Measurements from ENCODE around the gene MYH10.

Gene MYH10

DNA sequence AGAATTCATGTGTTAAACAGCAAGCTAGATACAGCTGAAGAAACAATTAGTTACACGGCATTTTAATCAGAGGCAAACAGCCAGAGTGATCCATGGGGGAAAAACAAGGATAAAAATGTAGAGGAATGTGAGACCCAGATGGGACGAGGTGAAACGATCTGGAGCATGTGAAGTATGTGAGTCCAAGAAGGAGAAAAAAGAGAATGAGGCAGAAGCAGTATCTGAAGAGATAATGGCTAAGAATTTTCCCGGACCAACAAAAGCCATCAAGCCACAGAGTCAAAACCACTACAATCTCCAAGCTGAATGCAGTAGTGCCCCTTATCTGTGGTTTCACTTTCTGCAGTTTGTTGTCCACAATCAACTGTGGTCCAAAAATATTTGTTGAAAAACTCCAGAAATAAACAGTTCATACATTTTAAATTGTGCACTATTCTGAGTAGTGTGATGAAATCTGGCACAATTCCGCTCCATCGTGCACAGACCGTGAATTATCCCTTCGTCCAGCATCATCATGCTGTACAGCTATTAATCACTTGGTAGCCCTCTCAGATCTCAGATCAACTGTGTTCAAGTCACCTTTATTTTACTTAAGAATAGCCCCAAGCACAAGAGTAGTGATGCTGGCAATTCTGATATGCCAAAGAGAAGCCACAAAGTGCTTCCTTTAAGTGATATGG, 18.8 kb downstream of the MYH10 start:
- no peak overlapping the region for H3K4me3 ChIP-seq (ENCODE audit: low read depth, low read length)
- TF ChIP-seq, protein P1, sequence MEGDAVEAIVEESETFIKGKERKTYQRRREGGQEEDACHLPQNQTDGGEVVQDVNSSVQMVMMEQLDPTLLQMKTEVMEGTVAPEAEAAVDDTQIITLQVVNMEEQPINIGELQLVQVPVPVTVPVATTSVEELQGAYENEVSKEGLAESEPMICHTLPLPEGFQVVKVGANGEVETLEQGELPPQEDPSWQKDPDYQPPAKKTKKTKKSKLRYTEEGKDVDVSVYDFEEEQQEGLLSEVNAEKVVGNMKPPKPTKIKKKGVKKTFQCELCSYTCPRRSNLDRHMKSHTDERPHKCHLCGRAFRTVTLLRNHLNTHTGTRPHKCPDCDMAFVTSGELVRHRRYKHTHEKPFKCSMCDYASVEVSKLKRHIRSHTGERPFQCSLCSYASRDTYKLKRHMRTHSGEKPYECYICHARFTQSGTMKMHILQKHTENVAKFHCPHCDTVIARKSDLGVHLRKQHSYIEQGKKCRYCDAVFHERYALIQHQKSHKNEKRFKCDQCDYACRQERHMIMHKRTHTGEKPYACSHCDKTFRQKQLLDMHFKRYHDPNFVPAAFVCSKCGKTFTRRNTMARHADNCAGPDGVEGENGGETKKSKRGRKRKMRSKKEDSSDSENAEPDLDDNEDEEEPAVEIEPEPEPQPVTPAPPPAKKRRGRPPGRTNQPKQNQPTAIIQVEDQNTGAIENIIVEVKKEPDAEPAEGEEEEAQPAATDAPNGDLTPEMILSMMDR (IDR thresholded peaks at IDR 0.05; ENCODE audit: borderline replicate concordance, insufficient read depth, low read depth, low read length) = no peak

- H3K4me3 ChIP-seq (ENCODE audit: low read depth, low read length) = no peak overlapping the region
Observed at GRCh38 chr17:8611137-8611536, 19.4 kb downstream of the MYH10 start.

DNA sequence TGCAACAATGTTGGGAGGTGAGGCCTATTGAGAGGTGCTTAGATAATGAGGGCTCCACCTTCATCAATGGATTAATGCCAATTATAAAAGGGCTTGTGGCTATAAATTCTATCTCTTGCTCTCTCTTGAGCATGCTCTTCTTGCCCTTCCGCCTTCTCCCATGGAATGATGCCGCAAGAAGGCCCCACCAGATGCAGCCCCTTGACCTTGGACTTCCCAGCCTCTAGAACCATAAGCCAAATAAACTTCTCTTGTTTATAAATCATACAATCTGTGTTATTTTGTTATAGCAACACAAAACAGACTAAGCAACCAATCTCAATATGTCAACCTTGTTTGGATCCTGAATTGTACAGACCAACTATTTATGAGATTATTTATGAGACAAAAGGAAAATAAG, 20.0 kb downstream of the MYH10 start:
- TF ChIP-seq, protein P1 (IDR thresholded peaks at IDR 0.05; ENCODE audit: borderline replicate concordance, insufficient read depth, low read depth, low read length) = no peak
- no peak overlapping the region for H3K4me3 ChIP-seq (ENCODE audit: low read depth, low read length)

More at GRCh38 chr17:8611137-8611536, 19.4 kb downstream of the MYH10 start:
- TF ChIP-seq, protein P1 (IDR thresholded peaks at IDR 0.05; ENCODE audit: borderline replicate concordance, insufficient read depth, low read depth, low read length) = no peak

- TF ChIP-seq, protein P1 (IDR thresholded peaks at IDR 0.05; ENCODE audit: borderline replicate concordance, insufficient read depth, low read depth, low read length) = no peak
- H3K4me3 ChIP-seq (ENCODE audit: low read depth, low read length) = no peak overlapping the region
Observed at GRCh38 chr17:8609910-8610309, 20.6 kb downstream of the MYH10 start.

DNA sequence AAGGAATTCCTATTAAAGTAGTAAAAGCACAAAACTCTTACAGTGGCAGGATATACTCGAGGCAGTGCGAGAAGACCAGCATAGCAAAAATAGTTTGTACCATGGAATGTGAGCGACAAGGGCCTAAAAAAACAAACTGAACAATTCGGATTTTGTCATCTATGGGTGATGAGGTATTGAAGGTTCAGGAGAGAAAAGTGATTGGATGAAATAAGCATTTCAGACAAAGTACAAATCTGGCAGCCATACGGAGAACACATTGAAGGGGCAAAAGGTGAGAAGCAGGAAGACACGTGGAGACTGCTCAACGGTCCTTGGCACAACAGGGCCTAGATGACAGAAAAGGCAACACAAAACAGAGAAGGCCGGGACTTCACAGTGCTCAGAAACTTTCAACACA, 22.5 kb downstream of the MYH10 start:
- no peak overlapping the region for H3K4me3 ChIP-seq (ENCODE audit: low read depth, low read length)
- TF ChIP-seq, protein P1 (IDR thresholded peaks at IDR 0.05; ENCODE audit: borderline replicate concordance, insufficient read depth, low read depth, low read length) = no peak

DNA sequence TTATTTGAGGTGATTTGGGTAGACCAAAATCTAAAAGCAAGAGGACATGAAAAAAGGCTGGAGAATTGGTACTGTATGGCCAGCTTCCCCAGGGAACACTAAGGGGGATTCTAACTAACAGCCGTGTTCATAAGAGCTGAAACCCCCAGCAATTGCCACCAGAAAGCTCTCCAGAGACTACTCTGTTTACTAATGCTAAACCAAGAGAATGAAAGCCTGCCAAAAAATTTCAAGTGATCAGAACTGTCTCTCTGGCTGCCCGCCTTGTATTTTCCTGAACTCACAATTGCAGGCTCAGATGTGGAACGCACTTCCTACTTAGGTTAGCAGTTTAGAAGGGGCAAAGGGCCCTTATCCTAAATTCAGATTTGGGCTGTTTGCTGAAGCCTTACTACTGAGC, 24.1 kb downstream of the MYH10 start:
- TF ChIP-seq, protein P1 (IDR thresholded peaks at IDR 0.05; ENCODE audit: borderline replicate concordance, insufficient read depth, low read depth, low read length) = no peak
- H3K4me3 ChIP-seq (ENCODE audit: low read depth, low read length) = no peak overlapping the region

DNA sequence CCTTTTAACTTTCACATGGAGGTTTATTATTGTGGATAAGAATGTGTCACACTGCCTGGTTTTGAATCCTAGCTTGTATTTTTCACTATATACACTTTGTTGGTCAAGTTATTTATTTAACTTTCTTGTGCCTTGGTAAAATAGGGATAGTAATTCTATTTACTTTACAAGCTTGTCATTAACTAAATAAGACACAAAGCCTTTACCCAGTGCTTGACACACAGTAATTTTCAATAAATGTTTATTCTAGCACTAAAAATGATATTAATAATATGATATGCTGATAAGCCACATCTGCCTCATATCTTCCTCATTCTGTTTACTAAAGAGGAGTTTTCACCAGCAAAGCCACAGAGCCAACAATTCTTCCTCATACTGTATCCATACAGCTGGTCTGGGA, 27.8 kb downstream of the MYH10 start:
- H3K4me3 ChIP-seq (ENCODE audit: low read depth, low read length) = no peak overlapping the region
- TF ChIP-seq, protein P1 (IDR thresholded peaks at IDR 0.05; ENCODE audit: borderline replicate concordance, insufficient read depth, low read depth, low read length) = no peak
